Tibial nerve (tissue), 4 donors: ENCODE data around the gene CLEC20A. TPM values are rescaled to one million over a fixed set of nuclear protein-coding genes. Genes with fewer than 3 reads are reported as not detected.

Experiments used
- DNase-seq, 2 donors: peaks; one replicate each; pipeline ENCODE4 v3.0.0-alpha.2; 2019; ENCODE audit warnings: low spot score in 2 of 2
- H3K27ac ChIP-seq, 4 donors: fragments of 200-600 bp; sonication (generic) in 3 of 4; one replicate each; pipeline ENCODE4 v1.5.1; 2017 to 2019; ENCODE audit warnings: mild to moderate bottlenecking in 1 of 4
- H3K27me3 ChIP-seq, 2 donors: fragments of 200-600 bp; sonication (generic) in 1 of 2; one replicate each; pipeline versions ENCODE4 v1.5.1 to v1.6.0; 2017 to 2019
- H3K36me3 ChIP-seq, 3 donors: fragments of 200-600 bp; sonication (generic); one replicate each; pipeline ENCODE4 v1.5.1; 2018 to 2019
- H3K4me1 ChIP-seq, 4 donors: fragments of 200-600 bp; sonication (generic) in 3 of 4; one replicate each; pipeline ENCODE4 v1.5.1; 2017 to 2019
- H3K4me3 ChIP-seq, 4 donors: fragments of 200-600 bp; sonication (generic) in 3 of 4; one replicate each; pipeline ENCODE4 v1.5.1; 2017 to 2019; ENCODE audit warnings: mild to moderate bottlenecking in 1 of 4, moderate library complexity in 1 of 4
- H3K9me3 ChIP-seq, 4 donors: fragments of 200-600 bp; sonication (generic) in 3 of 4; one replicate each; pipeline ENCODE4 v1.5.1; 2017 to 2019
- CTCF ChIP-seq, 5 experiments: fragments of 200-600 bp in 3 of 5; fragments of 450-650 bp in 2 of 5; sonication (generic) in 3 of 5; IDR thresholded peaks; one replicate each; pipeline ENCODE4 v1.5.1; 2016 to 2019; ENCODE audit warnings: antibody characterized with exemption in 5 of 5, mild to moderate bottlenecking in 3 of 5, moderate library complexity in 2 of 5
- EP300 ChIP-seq, 2 donors: sonication (generic); formaldehyde crosslinking; IDR thresholded peaks; one replicate each; pipeline ENCODE4 v1.6.1; 2017; ENCODE audit warnings: antibody characterized with exemption in 2 of 2, mild to moderate bottlenecking in 1 of 2
- POLR2A ChIP-seq, 2 donors: fragments of 450-650 bp; IDR thresholded peaks; one replicate each; pipeline ENCODE4 v1.6.1; 2017; ENCODE audit warnings: antibody characterized with exemption in 2 of 2, mild to moderate bottlenecking in 2 of 2, moderate library complexity in 2 of 2
- WGBS, 2 donors: methylation state at CpG; one replicate each; pipeline ENCODE4 v1.1.5; 2018; 5-methylcytosine and 5-hydroxymethylcytosine counted together
- total RNA-seq, 4 donors: library from RNA; depleted of rRNA; stranded (reverse); fragments of >200 nt; gene quantifications; one replicate each; pipeline ENCODE4 v1.1.0, GENCODE V29; 2016

The CLEC20A gene
- total RNA-seq, 4 donors from 2014 or later, result 1.5 to 4.6 TPM; not detected in 2

GRCh38 chr1:178477841-178478240 is 18.9 kb downstream of the CLEC20A start:
- no peak overlapping the region for H3K4me3 ChIP-seq
- DNase-seq, result no peak
- H3K4me1 ChIP-seq, result no peaks in the 10 kb centered on the region
- 33 to 44% methylated on average over 1 of the region's 1 CpG for WGBS, 2 donors
- H3K36me3 ChIP-seq, result peaks cover 0 to 42% (median 0%) of the 10 kb centered on the region in 3 donors
- no peak for TF ChIP-seq CTCF (IDR thresholded peaks at IDR 0.05)
- TF ChIP-seq POLR2A (IDR thresholded peaks at IDR 0.05), result no peak
- TF ChIP-seq EP300 (IDR thresholded peaks at IDR 0.05), result no peak
- no peak overlapping the region for H3K27ac ChIP-seq
- H3K9me3 ChIP-seq, result no peaks in the 10 kb centered on the region
- H3K27me3 ChIP-seq, result no peaks in the 10 kb centered on the region

- TF ChIP-seq EP300 (IDR thresholded peaks at IDR 0.05) (no peak), POLR2A (IDR thresholded peaks at IDR 0.05) (no peak), CTCF (IDR thresholded peaks at IDR 0.05) (no peak)
- DNase-seq, result no peak
- 68 to 71% methylated on average over 4 of the region's 4 CpGs for WGBS, 2 donors
- Histone ChIP-seq H3K27me3 (no peaks in the 10 kb centered on the region), H3K27ac (no peak overlapping the region), H3K4me3 (no peak overlapping the region), H3K4me1 (no peaks in the 10 kb centered on the region), H3K9me3 (no peaks in the 10 kb centered on the region), H3K36me3 (peaks cover 0 to 44% (median 0%) of the 10 kb centered on the region in 3 donors)
These were observed 19.4 kb downstream of the CLEC20A start for GRCh38 chr1:178477373-178477772.

- Histone ChIP-seq H3K36me3 (peaks cover 0 to 54% (median 0%) of the 10 kb centered on the region in 3 donors), H3K9me3 (no peaks in the 10 kb centered on the region), H3K27ac (no peak overlapping the region), H3K4me1 (no peaks in the 10 kb centered on the region), H3K27me3 (no peaks in the 10 kb centered on the region), H3K4me3 (no peak overlapping the region)
- no peak for DNase-seq
- TF ChIP-seq EP300 (IDR thresholded peaks at IDR 0.05), result no peak
- no peak for TF ChIP-seq CTCF (IDR thresholded peaks at IDR 0.05)
- no peak for TF ChIP-seq POLR2A (IDR thresholded peaks at IDR 0.05)
These were observed 24.2 kb downstream of the CLEC20A start for GRCh38 chr1:178472531-178472930.

GRCh38 chr1:178470411-178470960 is 26.3 kb downstream of the CLEC20A start:
- no peak for DNase-seq
- no peak overlapping the region for H3K4me3 ChIP-seq
- H3K4me1 ChIP-seq, result peaks cover 0 to 5% (median 0%) of the 10 kb centered on the region in 4 donors
- peaks cover 0 to 64% (median 0%) of the 10 kb centered on the region in 3 donors for H3K36me3 ChIP-seq
- H3K27ac ChIP-seq, result no peak overlapping the region
- WGBS, 2 donors, result 63 to 65% methylated on average over 5 of the region's 5 CpGs
- TF ChIP-seq CTCF (IDR thresholded peaks at IDR 0.05), result no peak
- no peak for TF ChIP-seq POLR2A (IDR thresholded peaks at IDR 0.05)
- TF ChIP-seq EP300 (IDR thresholded peaks at IDR 0.05), result no peak
- H3K27me3 ChIP-seq, result no peaks in the 10 kb centered on the region
- no peaks in the 10 kb centered on the region for H3K9me3 ChIP-seq

GRCh38 chr1:178467837-178468236 is 28.9 kb downstream of the CLEC20A start:
- TF ChIP-seq EP300 (IDR thresholded peaks at IDR 0.05), result no peak
- TF ChIP-seq POLR2A (IDR thresholded peaks at IDR 0.05), result no peak
- no peak for TF ChIP-seq CTCF (IDR thresholded peaks at IDR 0.05)
- no peak for DNase-seq

More at GRCh38 chr1:178467837-178468236, 28.9 kb downstream of the CLEC20A start:
- no peak overlapping the region for H3K27ac ChIP-seq
- H3K9me3 ChIP-seq, result no peaks in the 10 kb centered on the region
- H3K27me3 ChIP-seq, result no peaks in the 10 kb centered on the region
- peaks cover 0 to 10% (median 2%) of the 10 kb centered on the region in 4 donors for H3K4me1 ChIP-seq
- peaks cover 0 to 37% (median 0%) of the 10 kb centered on the region in 3 donors for H3K36me3 ChIP-seq
- H3K4me3 ChIP-seq, result no peak overlapping the region
